ENCODE results near the gene SND1. TPM values are rescaled to one million over a fixed set of nuclear protein-coding genes. Genes with fewer than 3 reads are reported as not detected.
"Not testable (repeated sequence)": the region's sequence is repeated elsewhere in the genome, so short reads cannot be mapped to it uniquely, and the experiment has no call there.

Gene SND1
- total and polyA plus RNA-seq, 4 donors: 59.4 to 214 (median 84.1) TPM

DNA sequence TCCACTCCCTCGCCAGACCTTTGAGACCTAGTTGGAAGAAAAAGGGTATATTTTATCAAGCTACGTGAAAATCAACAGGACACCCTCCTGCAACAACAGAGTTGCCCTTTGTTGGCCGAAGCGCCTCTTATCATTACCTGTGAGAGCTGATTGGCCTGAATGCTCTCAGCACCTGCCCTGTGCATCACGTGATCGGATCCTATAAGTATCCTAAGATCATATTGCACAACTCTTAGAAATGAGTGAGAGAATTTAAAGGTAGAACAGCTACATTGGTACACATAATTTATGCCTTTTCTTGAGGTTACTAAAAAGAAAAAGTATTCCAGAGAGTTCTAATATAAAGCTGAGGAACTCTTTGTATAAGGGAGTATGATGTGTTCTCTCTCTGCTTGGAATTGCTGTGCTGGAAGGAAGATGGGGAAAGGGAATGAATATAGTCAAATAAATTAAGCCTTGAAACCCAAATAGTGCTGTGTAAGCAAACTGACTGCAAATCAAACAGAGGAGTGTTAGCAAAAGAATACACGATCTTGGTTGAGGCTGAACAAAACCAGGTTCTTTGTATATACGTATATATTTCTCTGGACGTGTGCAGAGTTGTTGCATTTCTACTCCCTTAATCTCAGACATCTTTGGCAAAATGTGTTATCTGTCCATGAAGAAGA lies 309.9 kb downstream of the SND1 start:
- no peak overlapping the region for H3K9ac ChIP-seq (ENCODE audit: low read depth in 1 of 2, low read length in 2 of 2)
- DNase-seq (ENCODE audit: low spot score): no peak
- peaks cover 0 to 6% (median 5%) of the 10 kb centered on the region in 4 donors for H3K36me3 ChIP-seq (ENCODE audit: control insufficient read depth in 4 of 4, insufficient read depth in 3 of 4, low read depth in 1 of 4, low read length in 3 of 4)
- TF ChIP-seq HNF4G (IDR thresholded peaks at IDR 0.05) (no peak), TAF1 (conservative IDR thresholded peaks at IDR 0.05) (no peak)
- H3K4me1 ChIP-seq (ENCODE audit: control insufficient read depth in 4 of 4, insufficient read depth in 4 of 4, low read length in 3 of 4): no peaks in the 10 kb centered on the region
- no peaks in the 10 kb centered on the region for H3K9me3 ChIP-seq (ENCODE audit: control insufficient read depth in 4 of 4, low read length in 3 of 4)
- H3K27me3 ChIP-seq (ENCODE audit: control insufficient read depth in 4 of 4, insufficient read depth in 4 of 4, low read length in 3 of 4): no peaks in the 10 kb centered on the region
- H3K4me3 ChIP-seq (ENCODE audit: low read depth in 1 of 3, low read length in 3 of 3): no peak overlapping the region
- 88% methylated on average over 9 of the region's 9 CpGs for WGBS
- H3K27ac ChIP-seq (ENCODE audit: low read depth in 1 of 2, low read length in 2 of 2): no peak overlapping the region

DNA sequence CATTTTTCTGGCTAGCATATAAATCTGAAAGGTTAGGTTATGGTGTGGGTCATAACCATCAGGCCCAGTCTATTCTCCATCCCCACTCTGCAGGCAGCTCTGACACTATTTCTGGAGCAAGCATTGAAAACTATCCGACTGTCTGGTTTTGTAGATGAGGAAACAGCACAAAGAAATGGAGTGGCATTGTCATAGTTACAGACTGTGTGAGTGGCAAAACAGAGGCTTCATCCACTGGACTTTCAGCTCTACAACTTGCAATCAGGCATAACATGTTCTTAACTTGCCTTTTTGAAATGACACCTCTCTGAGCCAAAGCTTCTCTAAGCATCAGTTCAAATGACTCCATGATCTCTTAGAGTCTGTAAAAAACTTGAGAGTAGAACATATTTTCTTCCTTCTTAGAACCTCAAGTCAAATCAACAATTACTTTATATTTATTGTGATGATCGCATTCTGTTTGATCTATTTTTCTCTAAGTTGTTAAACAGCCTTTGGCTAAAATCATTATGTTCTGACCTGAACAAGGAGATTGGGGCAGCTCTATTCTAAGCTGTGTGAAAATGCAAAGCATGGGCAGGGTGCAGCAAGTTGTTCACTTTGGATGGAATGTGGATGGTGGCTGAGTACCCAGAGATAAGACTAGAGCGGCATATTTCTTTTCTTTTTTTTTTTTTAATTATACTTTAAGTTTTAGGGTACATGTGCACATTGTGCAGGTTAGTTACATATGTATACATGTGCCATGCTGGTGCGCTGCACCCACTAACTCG lies 310.8 kb downstream of the SND1 start:
- no peak overlapping the region for H3K9ac ChIP-seq (ENCODE audit: low read depth in 1 of 2, low read length in 2 of 2)
- no peak overlapping the region for H3K27ac ChIP-seq (ENCODE audit: low read depth in 1 of 2, low read length in 2 of 2)
- TF ChIP-seq JUND (IDR thresholded peaks at IDR 0.05) (no peak), MAX (IDR thresholded peaks at IDR 0.05) (no peak), YY1 (IDR thresholded peaks at IDR 0.05) (no peak), SP1 (IDR thresholded peaks at IDR 0.05) (no peak), CTCF (IDR thresholded peaks at IDR 0.05; ENCODE audit: low read depth, low read length, missing input control) (no peak), FOXA2 (IDR thresholded peaks at IDR 0.05) (no peak), EGR1 (IDR thresholded peaks at IDR 0.05; ENCODE audit: low read depth in 2 of 2) (no peak)
- WGBS: 97% methylated on average over 5 of the region's 5 CpGs
- no peak for DNase-seq (ENCODE audit: low spot score)
- H3K4me3 ChIP-seq (ENCODE audit: low read depth in 1 of 3, low read length in 3 of 3): no peak overlapping the region
- peaks cover 0 to 6% (median 3%) of the 10 kb centered on the region in 4 donors for H3K36me3 ChIP-seq (ENCODE audit: control insufficient read depth in 4 of 4, insufficient read depth in 3 of 4, low read depth in 1 of 4, low read length in 3 of 4)
- no peaks in the 10 kb centered on the region for H3K9me3 ChIP-seq (ENCODE audit: control insufficient read depth in 4 of 4, low read length in 3 of 4)
- no peaks in the 10 kb centered on the region for H3K27me3 ChIP-seq (ENCODE audit: control insufficient read depth in 4 of 4, insufficient read depth in 4 of 4, low read length in 3 of 4)
- no peaks in the 10 kb centered on the region for H3K4me1 ChIP-seq (ENCODE audit: control insufficient read depth in 4 of 4, insufficient read depth in 4 of 4, low read length in 3 of 4)

GRCh38 chr7:127963850-127964249 lies 311.9 kb downstream of the SND1 start:
- not testable (repeated sequence) for H3K27ac ChIP-seq (ENCODE audit: low read depth in 1 of 2, low read length in 2 of 2); H3K9me3 ChIP-seq (ENCODE audit: control insufficient read depth in 4 of 4, low read length in 3 of 4); H3K4me3 ChIP-seq (ENCODE audit: low read depth in 1 of 3, low read length in 3 of 3); DNase-seq (ENCODE audit: low spot score); H3K9ac ChIP-seq (ENCODE audit: low read depth in 1 of 2, low read length in 2 of 2); H3K27me3 ChIP-seq (ENCODE audit: control insufficient read depth in 4 of 4, insufficient read depth in 4 of 4, low read length in 3 of 4); H3K4me1 ChIP-seq (ENCODE audit: control insufficient read depth in 4 of 4, insufficient read depth in 4 of 4, low read length in 3 of 4); H3K36me3 ChIP-seq (ENCODE audit: control insufficient read depth in 4 of 4, insufficient read depth in 3 of 4, low read depth in 1 of 4, low read length in 3 of 4)
- WGBS: 96% methylated on average over 1 of the region's 1 CpG

DNA sequence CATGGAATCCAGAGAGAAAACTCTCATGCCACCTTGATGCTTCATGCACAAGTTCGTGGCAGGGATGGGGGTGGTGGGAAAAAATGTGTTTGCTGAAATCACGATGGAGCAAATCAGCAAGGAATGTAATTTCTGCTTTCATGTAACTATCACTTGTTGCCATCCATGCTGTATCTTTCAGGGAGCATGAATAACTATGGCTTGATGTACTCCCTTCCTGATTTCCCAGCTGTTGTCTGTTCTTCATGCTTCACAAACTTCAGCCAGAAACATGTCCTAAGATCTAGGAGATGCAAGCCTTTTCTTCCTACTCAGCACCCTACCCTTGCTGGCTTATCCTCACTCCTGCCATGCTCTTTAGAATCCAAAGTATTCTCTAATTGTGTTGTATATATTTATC lies 315.3 kb downstream of the SND1 start:
- Histone ChIP-seq H3K9ac (ENCODE audit: low read depth in 1 of 2, low read length in 2 of 2) (no peak overlapping the region), H3K27me3 (ENCODE audit: control insufficient read depth in 4 of 4, insufficient read depth in 4 of 4, low read length in 3 of 4) (no peaks in the 10 kb centered on the region), H3K4me3 (ENCODE audit: low read depth in 1 of 3, low read length in 3 of 3) (no peak overlapping the region), H3K27ac (ENCODE audit: low read depth in 1 of 2, low read length in 2 of 2) (no peak overlapping the region), H3K36me3 (ENCODE audit: control insufficient read depth in 4 of 4, insufficient read depth in 3 of 4, low read depth in 1 of 4, low read length in 3 of 4) (no peaks in the 10 kb centered on the region), H3K9me3 (ENCODE audit: control insufficient read depth in 4 of 4, low read length in 3 of 4) (no peaks in the 10 kb centered on the region), H3K4me1 (ENCODE audit: control insufficient read depth in 4 of 4, insufficient read depth in 4 of 4, low read length in 3 of 4) (no peaks in the 10 kb centered on the region)
- no peak for TF ChIP-seq NR2F2 (IDR thresholded peaks at IDR 0.05)
- no peak for TF ChIP-seq SP1 (IDR thresholded peaks at IDR 0.05)
- WGBS: 93% methylated on average over 2 of the region's 2 CpGs
- no peak for DNase-seq (ENCODE audit: low spot score)

Data from liver (tissue), 9 donors.